Smooth muscle cell (in vitro differentiated cells): ENCODE measurements around the gene MYLK. TPM values are rescaled to one million over a fixed set of nuclear protein-coding genes. Genes with fewer than 3 reads are reported as not detected.

Experiments used
- DNase-seq: peaks from one replicate; lab custom pipeline; 2025; ENCODE audit not compliant: unreplicated experiment; lab: John Stamatoyannopoulos, UW
- H2AFZ ChIP-seq: fragments of 200-600 bp; sonication (generic); 2 replicates; pipeline ENCODE4 v1.6.0; 2016; ENCODE audit warnings: antibody characterized with exemption, low read depth, mild to moderate bottlenecking
- H3F3A ChIP-seq: fragments of 200-600 bp; sonication (generic); 2 replicates; pipeline ENCODE4 v1.6.0; 2017; ENCODE audit warnings: antibody characterized with exemption, low read depth
- H3K27ac ChIP-seq: fragments of 200-600 bp; sonication (generic); 2 replicates; pipeline ENCODE4 v1.5.1; 2016; ENCODE audit warnings: low read depth, mild to moderate bottlenecking
- H3K27me3 ChIP-seq: fragments of 200-600 bp; sonication (generic); 2 replicates; pipeline ENCODE4 v1.6.1; 2016; ENCODE audit warnings: low read depth, mild to moderate bottlenecking
- H3K36me3 ChIP-seq: fragments of 200-600 bp; sonication (generic); 2 replicates; pipeline ENCODE4 v1.5.1; 2016; ENCODE audit warnings: low read depth
- H3K4me1 ChIP-seq: fragments of 200-600 bp; sonication (generic); 2 replicates; pipeline ENCODE4 v1.5.1; 2016; ENCODE audit warnings: low read depth
- H3K4me2 ChIP-seq: fragments of 200-600 bp; sonication (generic); 2 replicates; pipeline ENCODE4 v1.6.0; 2016; ENCODE audit warnings: mild to moderate bottlenecking
- H3K4me3 ChIP-seq: fragments of 200-600 bp; sonication (generic); 2 replicates; pipeline ENCODE4 v1.5.1; 2016; ENCODE audit warnings: mild to moderate bottlenecking
- H3K79me2 ChIP-seq: fragments of 200-600 bp; sonication (generic); 2 replicates; pipeline ENCODE4 v1.6.0; 2016; ENCODE audit warnings: low read depth, mild to moderate bottlenecking
- H3K9ac ChIP-seq: fragments of 200-600 bp; sonication (generic); 2 replicates; pipeline ENCODE4 v1.6.0; 2016; ENCODE audit warnings: low read depth
- H3K9me3 ChIP-seq: fragments of 200-600 bp; sonication (generic); replicated peaks from 2 replicates; pipeline ENCODE4 v1.5.1; 2016; ENCODE audit warnings: low read depth
- H4K20me1 ChIP-seq: fragments of 200-600 bp; sonication (generic); 2 replicates; pipeline ENCODE4 v1.6.0; 2016; ENCODE audit warnings: low read depth
- WGBS: methylation state at CpG from one replicate; pipeline ENCODE4 v1.1.7; 2016; ENCODE audit warnings: low lambda C conversion rate; 5-methylcytosine and 5-hydroxymethylcytosine counted together
- polyA plus RNA-seq: library from polyadenylated mRNA; unstranded; fragments of >200 nt; fragmentation: Nextera tagmentation; extraction: Ambion mirVana; gene quantifications from 2 replicates; pipeline ENCODE4 v1.2.1, GENCODE V29; 2016
- total RNA-seq: library from RNA; depleted of rRNA; stranded (reverse); fragments of >200 nt; gene quantifications from 2 replicates; pipeline ENCODE4 v1.2.3, GENCODE V29; 2014
- TF ChIP-seq, protein P1 (sequence below): fragments of 200-600 bp; sonication (generic); IDR thresholded peaks from 2 replicates; pipeline ENCODE4 v1.5.1; 2017; ENCODE audit warnings: borderline replicate concordance, mild to moderate bottlenecking, antibody characterized with exemption; ENCODE audit not compliant: insufficient read depth, poor library complexity, severe bottlenecking

MYLK gene
- total and polyA plus RNA-seq, 2 experiments from 2014 or later: 13.6 to 25.5 TPM

DNA sequence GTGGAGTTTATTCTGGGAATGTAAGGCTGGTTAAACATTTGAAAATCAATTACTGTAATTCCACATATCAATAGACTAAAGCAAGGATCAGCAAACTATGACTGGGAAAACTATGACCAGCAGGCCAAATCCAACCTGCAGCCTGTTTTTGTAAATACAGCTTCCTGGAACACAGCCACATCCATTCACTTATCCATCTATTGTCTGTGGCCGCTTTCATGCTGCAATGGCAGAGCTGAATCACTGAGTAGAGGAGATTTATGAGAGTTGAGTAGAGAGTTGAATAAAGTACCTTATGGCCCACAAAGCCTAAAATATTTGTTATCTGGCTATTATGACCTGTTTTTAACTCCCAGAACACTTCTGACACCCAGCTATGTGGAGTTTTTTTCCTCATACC lies 12.2 kb downstream of the MYLK start:
- Histone ChIP-seq H3K9me3 (no peaks in the 10 kb centered on the region), H3K36me3 (no peaks in the 10 kb centered on the region), H3K4me2 (no peak overlapping the region), H4K20me1 (no peaks in the 10 kb centered on the region), H3F3A (no peaks in the 10 kb centered on the region), H3K9ac (no peak overlapping the region), H3K79me2 (no peaks in the 10 kb centered on the region), H3K4me1 (peaks cover 5% of the 10 kb centered on the region), H3K27ac (no peak overlapping the region), H2AFZ (no peak overlapping the region), H3K27me3 (no peaks in the 10 kb centered on the region), H3K4me3 (no peak overlapping the region)
- TF ChIP-seq, protein P1, sequence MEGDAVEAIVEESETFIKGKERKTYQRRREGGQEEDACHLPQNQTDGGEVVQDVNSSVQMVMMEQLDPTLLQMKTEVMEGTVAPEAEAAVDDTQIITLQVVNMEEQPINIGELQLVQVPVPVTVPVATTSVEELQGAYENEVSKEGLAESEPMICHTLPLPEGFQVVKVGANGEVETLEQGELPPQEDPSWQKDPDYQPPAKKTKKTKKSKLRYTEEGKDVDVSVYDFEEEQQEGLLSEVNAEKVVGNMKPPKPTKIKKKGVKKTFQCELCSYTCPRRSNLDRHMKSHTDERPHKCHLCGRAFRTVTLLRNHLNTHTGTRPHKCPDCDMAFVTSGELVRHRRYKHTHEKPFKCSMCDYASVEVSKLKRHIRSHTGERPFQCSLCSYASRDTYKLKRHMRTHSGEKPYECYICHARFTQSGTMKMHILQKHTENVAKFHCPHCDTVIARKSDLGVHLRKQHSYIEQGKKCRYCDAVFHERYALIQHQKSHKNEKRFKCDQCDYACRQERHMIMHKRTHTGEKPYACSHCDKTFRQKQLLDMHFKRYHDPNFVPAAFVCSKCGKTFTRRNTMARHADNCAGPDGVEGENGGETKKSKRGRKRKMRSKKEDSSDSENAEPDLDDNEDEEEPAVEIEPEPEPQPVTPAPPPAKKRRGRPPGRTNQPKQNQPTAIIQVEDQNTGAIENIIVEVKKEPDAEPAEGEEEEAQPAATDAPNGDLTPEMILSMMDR: no peak
- WGBS: 65% methylated on average over 1 of the region's 1 CpG
- no peak for DNase-seq

DNA sequence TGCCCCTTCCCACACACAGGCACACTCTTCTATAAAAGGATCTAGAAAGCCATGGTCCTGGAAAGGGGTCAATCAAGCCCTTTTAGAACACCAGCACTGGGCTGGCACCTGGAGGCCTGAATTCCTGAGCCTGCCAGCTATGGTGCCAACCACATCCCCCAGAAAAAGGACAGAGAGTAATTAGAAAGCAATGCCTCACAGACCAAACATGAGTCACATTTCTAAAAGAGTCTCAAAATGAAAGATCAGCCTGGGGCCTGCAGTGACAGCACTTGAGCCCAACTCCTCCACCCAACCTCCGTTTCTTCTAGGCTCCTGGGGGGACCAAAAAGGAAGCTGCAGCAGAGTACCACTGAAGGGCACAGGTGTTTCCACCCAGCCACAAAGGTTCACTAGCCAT lies 14.1 kb downstream of the MYLK start:
- H3K4me2 ChIP-seq: no peak overlapping the region
- H3K27me3 ChIP-seq: no peaks in the 10 kb centered on the region
- H4K20me1 ChIP-seq: no peaks in the 10 kb centered on the region
- H3K9ac ChIP-seq: no peak overlapping the region
- H3K27ac ChIP-seq: no peak overlapping the region
- TF ChIP-seq, protein P1: no peak
- WGBS: 44% methylated on average over 1 of the region's 1 CpG
- H3F3A ChIP-seq: no peaks in the 10 kb centered on the region
- H3K9me3 ChIP-seq: no peaks in the 10 kb centered on the region
- no peaks in the 10 kb centered on the region for H3K79me2 ChIP-seq
- no peak overlapping the region for H2AFZ ChIP-seq
- no peaks in the 10 kb centered on the region for H3K36me3 ChIP-seq
- no peak overlapping the region for H3K4me3 ChIP-seq
- DNase-seq: no peak
- peaks cover 5% of the 10 kb centered on the region for H3K4me1 ChIP-seq

DNA sequence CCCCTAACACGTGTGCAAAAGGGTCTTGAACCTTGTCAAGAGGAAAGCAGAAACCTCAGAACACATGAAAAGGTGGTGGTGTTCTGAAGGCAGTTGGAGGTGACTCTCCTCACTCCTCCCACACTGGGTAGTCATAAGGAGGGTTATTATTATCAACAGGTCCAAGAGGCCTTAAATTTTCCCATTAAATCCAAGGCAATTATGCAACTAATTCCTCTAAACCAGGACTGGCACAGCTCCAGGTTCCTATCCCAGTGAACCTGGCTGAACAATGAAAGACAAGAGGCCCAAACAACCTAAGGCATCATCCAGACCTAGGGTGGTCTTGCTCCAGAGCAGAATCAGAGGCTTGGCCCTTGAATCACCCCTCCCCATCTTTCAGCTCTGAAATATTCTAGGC lies 15.0 kb downstream of the MYLK start:
- H3K4me2 ChIP-seq: no peak overlapping the region
- H3K9ac ChIP-seq: no peak overlapping the region
- H3F3A ChIP-seq: no peaks in the 10 kb centered on the region
- DNase-seq: no peak
- H3K9me3 ChIP-seq: no peaks in the 10 kb centered on the region
- no peak overlapping the region for H3K27ac ChIP-seq
- no peaks in the 10 kb centered on the region for H4K20me1 ChIP-seq
- H3K79me2 ChIP-seq: no peaks in the 10 kb centered on the region
- WGBS: 78% methylated on average over 1 of the region's 1 CpG
- H3K36me3 ChIP-seq: no peaks in the 10 kb centered on the region
- H3K4me3 ChIP-seq: no peak overlapping the region
- H3K27me3 ChIP-seq: no peaks in the 10 kb centered on the region
- H2AFZ ChIP-seq: no peak overlapping the region
- H3K4me1 ChIP-seq: peaks cover 5% of the 10 kb centered on the region
- TF ChIP-seq, protein P1: no peak

DNA sequence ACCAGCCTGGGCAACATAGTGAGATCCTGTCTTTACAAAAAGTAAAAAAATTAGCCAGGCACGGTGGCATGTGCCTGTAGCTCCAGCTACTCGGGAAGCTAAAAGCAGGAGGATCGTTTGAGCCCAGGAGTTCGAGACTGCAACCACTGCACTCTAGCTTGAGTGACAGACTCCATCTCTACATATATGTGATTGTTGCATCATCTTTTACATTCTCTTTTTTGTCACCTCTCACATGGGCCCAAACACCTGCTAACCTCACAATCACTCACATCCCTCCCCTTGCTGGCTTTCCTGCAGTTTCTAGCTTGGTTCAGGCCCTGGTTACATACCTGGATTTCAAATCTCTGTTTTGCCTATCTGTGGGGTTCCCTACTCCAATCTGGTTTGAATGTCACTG lies 19.4 kb downstream of the MYLK start:
- no peak overlapping the region for H2AFZ ChIP-seq
- H3K4me3 ChIP-seq: no peak overlapping the region
- no peak overlapping the region for H3K4me2 ChIP-seq
- no peaks in the 10 kb centered on the region for H3K4me1 ChIP-seq
- no peaks in the 10 kb centered on the region for H3K9me3 ChIP-seq
- no peaks in the 10 kb centered on the region for H3K79me2 ChIP-seq
- no peaks in the 10 kb centered on the region for H3K27me3 ChIP-seq
- H3F3A ChIP-seq: no peaks in the 10 kb centered on the region
- H3K36me3 ChIP-seq: no peaks in the 10 kb centered on the region
- WGBS: 98% methylated on average over 4 of the region's 4 CpGs
- H3K27ac ChIP-seq: no peak overlapping the region
- TF ChIP-seq, protein P1: no peak
- no peak overlapping the region for H3K9ac ChIP-seq
- DNase-seq: no peak
- no peaks in the 10 kb centered on the region for H4K20me1 ChIP-seq
